ENCODE data around the gene VPS37D. TPM values are rescaled to one million over a fixed set of nuclear protein-coding genes. Genes with fewer than 3 reads are reported as not detected.

Gene VPS37D
- total and polyA plus RNA-seq, 10 of the 15 experiments (the other 5 are each of a cell fraction or from before 2014, with no cell fraction given), result 0.10 to 0.45 (median 0.16) TPM; not detected in 6

DNA sequence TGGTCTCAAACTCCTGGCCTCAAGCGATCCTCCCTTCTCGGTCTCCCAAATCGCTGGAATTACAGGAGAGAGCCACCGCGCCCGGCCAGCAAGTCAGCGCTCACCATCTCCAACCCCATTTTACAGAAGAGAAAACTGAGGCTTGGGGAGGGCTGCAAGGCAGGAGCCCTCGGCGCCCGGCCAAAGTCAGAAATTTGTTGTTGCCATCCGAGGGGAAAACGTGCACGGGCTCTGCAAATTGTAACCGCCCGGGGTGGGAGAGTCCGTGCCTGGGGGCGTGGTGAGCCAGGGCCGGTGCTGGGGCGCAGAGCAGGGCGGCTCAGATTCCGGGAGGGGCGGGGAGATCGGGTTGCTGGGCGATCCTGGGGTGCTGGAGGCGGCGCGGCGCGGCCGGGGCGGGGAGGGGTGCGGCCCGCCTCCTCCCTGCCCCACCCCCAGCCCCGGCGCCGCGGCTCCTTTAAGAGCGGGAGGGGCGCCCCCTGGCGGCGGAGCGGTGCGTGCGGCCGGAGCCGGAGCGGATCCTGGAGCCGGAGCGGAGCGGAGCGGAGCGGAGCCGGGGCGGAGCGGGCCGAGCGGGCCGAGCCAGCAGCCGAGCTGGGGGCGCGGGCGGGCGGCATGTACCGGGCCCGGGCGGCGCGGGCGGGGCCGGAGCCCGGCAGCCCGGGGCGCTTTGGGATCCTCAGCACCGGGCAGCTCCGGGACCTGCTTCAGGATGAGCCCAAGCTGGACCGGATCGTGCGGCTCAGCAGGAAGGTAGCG lies at the start of gene VPS37D (continued):
- TF ChIP-seq ZNF207 (IDR thresholded peaks at IDR 0.05; ENCODE audit: borderline replicate concordance) (0 out of 2 replicates have a peak, but pooled peaks have one; percentile 40), CREB1 (IDR thresholded peaks at IDR 0.05; ENCODE audit: low read depth) (peak; percentile 49; the same call in 1 of the 2 replicates), SRF (IDR thresholded peaks at IDR 0.05; ENCODE audit: low read depth in 2 of 2, low read length in 2 of 2) (no peak; a peak in 1 of 4 replicates), ZNF274 (IDR thresholded peaks at IDR 0.05; ENCODE audit: insufficient read depth, insufficient read length) (no peak), EED (IDR thresholded peaks at IDR 0.05; ENCODE audit: low read depth) (no peak), IRF3 (IDR thresholded peaks at IDR 0.05) (no peak), HCFC1 (IDR thresholded peaks at IDR 0.05; ENCODE audit: low read length) (no peak), ZSCAN29 (IDR thresholded peaks at IDR 0.05) (peak; percentile 86), ZBED1 (IDR thresholded peaks at IDR 0.05; ENCODE audit: borderline replicate concordance) (no peak), LARP7 (IDR thresholded peaks at IDR 0.05) (peak; percentile 88), CHD2 (IDR thresholded peaks at IDR 0.05; ENCODE audit: borderline replicate concordance, low read depth, low read length) (peak; percentile 69; the same call in 1 of the 2 replicates), RAD51 (IDR thresholded peaks at IDR 0.05) (no peak), WRNIP1 (IDR thresholded peaks at IDR 0.05; ENCODE audit: borderline replicate concordance, low read depth, low read length) (no peak), POU2F2 (IDR thresholded peaks at IDR 0.05; ENCODE audit: borderline replicate concordance, low read depth, low read length) (0 out of 3 replicates have a peak, but pooled peaks have one; percentile 21)
- TF ChIP-seq, protein P1, sequence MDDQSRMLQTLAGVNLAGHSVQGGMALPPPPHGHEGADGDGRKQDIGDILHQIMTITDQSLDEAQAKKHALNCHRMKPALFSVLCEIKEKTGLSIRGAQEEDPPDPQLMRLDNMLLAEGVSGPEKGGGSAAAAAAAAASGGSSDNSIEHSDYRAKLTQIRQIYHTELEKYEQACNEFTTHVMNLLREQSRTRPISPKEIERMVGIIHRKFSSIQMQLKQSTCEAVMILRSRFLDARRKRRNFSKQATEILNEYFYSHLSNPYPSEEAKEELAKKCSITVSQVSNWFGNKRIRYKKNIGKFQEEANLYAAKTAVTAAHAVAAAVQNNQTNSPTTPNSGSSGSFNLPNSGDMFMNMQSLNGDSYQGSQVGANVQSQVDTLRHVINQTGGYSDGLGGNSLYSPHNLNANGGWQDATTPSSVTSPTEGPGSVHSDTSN (IDR thresholded peaks at IDR 0.05; ENCODE audit: insufficient replicate concordance, low read depth, low read length), result no peak
- TF ChIP-seq, protein P2, sequence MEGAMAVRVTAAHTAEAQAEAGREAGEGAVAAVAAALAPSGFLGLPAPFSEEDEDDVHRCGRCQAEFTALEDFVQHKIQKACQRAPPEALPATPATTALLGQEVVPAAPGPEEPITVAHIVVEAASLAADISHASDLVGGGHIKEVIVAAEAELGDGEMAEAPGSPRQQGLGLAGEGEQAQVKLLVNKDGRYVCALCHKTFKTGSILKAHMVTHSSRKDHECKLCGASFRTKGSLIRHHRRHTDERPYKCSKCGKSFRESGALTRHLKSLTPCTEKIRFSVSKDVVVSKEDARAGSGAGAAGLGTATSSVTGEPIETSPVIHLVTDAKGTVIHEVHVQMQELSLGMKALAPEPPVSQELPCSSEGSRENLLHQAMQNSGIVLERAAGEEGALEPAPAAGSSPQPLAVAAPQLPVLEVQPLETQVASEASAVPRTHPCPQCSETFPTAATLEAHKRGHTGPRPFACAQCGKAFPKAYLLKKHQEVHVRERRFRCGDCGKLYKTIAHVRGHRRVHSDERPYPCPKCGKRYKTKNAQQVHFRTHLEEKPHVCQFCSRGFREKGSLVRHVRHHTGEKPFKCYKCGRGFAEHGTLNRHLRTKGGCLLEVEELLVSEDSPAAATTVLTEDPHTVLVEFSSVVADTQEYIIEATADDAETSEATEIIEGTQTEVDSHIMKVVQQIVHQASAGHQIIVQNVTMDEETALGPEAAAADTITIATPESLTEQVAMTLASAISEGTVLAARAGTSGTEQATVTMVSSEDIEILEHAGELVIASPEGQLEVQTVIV (IDR thresholded peaks at IDR 0.05; ENCODE audit: borderline replicate concordance, partially characterized antibody), result no peak
- TF ChIP-seq, protein P3, sequence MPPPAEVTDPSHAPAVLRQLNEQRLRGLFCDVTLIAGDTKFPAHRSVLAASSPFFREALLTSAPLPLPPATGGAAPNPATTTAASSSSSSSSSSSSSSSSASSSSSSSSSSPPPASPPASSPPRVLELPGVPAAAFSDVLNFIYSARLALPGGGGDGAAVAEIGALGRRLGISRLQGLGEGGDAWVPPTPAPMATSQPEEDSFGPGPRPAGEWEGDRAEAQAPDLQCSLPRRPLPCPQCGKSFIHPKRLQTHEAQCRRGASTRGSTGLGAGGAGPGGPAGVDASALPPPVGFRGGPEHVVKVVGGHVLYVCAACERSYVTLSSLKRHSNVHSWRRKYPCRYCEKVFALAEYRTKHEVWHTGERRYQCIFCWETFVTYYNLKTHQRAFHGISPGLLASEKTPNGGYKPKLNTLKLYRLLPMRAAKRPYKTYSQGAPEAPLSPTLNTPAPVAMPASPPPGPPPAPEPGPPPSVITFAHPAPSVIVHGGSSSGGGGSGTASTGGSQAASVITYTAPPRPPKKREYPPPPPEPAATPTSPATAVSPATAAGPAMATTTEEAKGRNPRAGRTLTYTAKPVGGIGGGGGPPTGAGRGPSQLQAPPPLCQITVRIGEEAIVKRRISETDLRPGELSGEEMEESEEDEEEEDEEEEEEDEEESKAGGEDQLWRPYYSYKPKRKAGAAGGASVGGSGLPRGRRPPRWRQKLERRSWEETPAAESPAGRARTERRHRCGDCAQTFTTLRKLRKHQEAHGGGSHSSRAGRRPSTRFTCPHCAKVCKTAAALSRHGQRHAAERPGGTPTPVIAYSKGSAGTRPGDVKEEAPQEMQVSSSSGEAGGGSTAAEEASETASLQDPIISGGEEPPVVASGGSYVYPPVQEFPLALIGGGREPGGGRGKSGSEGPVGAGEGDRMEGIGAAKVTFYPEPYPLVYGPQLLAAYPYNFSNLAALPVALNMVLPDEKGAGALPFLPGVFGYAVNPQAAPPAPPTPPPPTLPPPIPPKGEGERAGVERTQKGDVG (CRISPR knock-in tag; IDR thresholded peaks at IDR 0.05), result no peak

Data from GM12878 (cell line).